Measurements from ENCODE around the gene SND1.
A peak's percentile ranks its signal among the peaks of the same experiment; 100 is the strongest.

Gene SND1

DNA sequence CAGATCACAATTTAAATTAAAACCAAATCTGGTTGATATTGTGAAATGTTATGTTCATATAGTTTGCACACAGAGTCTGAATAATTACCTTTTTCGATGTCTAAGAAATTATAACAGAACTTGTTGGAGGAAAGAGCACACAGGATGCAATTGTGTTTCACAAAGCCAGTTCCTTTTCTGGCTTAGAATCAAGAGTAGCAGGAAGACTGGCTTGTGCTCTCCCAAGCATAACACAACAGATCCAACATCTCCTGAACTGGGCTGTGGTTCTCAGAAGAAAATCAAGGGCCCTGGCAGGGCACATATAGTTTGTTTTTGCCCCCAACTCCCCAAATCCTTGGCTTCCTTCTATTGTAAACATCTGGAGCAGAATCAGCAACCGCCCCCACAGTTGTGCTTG is 316.6 kb downstream of the SND1 start:
- Histone ChIP-seq H3K9ac (ENCODE audit: low read depth, low read length) (no peak overlapping the region), H3K4me3 (ENCODE audit: low read depth, low read length) (no peak overlapping the region), H3K27me3 (ENCODE audit: control insufficient read depth, insufficient read depth, low read length) (no peaks in the 10 kb centered on the region), H3K36me3 (ENCODE audit: control insufficient read depth, insufficient read depth, low read length) (no peaks in the 10 kb centered on the region), H3K4me1 (ENCODE audit: control insufficient read depth, insufficient read depth, low read length) (no peaks in the 10 kb centered on the region), H3K27ac (ENCODE audit: low read depth, low read length) (no peak overlapping the region), H3K9me3 (ENCODE audit: control insufficient read depth, insufficient read depth, low read length) (no peaks in the 10 kb centered on the region)

DNA sequence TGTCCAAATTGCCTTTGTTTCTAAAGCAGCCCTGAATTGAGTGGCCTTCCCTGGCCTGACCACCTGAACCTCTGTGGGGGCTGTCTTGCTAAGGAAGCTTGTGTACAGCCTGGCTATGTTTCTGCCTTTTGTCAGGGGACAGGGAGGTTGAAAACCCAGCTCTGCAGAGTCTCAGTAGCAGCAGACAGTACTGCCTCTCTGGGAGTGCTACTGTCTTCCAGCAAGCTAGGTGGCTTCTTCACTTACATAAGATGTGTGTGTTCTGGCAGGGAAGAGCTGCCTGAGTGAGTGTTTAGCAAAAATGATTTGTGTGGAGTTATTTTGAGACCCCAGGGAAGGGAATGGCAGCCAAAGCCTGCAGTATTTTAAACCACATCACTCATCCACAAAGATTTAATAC is 321.8 kb downstream of the SND1 start:
- Histone ChIP-seq H3K36me3 (ENCODE audit: control insufficient read depth, insufficient read depth, low read length) (peaks cover 20% of the 10 kb centered on the region), H3K27ac (ENCODE audit: low read depth, low read length) (no peak overlapping the region), H3K9ac (ENCODE audit: low read depth, low read length) (no peak overlapping the region), H3K9me3 (ENCODE audit: control insufficient read depth, insufficient read depth, low read length) (peaks cover 21% of the 10 kb centered on the region), H3K27me3 (ENCODE audit: control insufficient read depth, insufficient read depth, low read length) (no peaks in the 10 kb centered on the region), H3K4me1 (ENCODE audit: control insufficient read depth, insufficient read depth, low read length) (no peaks in the 10 kb centered on the region), H3K4me3 (ENCODE audit: low read depth, low read length) (no peak overlapping the region)

DNA sequence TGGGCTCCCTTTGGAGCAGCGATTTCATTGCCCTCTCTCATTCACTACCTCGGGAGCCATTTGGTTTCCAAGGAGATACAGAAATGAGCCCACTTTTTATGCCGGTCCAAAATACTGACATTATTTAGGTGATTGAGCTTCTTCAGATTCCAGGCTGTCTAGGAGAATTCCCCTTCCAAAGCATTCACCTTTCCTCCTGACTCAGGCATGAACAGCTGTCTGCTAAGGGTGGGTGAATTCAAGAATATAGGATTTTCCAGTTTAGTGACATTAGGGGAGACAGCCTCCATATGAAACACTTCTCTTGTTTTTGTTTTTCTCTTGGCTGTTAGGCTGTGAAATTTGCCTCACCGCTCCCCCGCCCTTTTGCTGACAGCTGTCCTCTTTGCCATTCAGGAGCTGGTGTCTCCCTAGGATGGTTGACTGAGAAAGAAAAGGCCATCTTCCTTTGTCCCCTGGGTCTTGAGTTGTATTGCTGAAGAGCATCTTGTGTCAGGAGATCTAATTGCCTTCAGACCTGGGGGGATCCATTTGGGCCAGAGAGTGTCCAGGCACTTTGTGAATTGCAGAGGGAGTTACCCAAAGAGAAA is 322.5 kb downstream of the SND1 start:
- no peak overlapping the region for H3K4me3 ChIP-seq (ENCODE audit: low read depth, low read length)
- H3K36me3 ChIP-seq (ENCODE audit: control insufficient read depth, insufficient read depth, low read length): peaks cover 24% of the 10 kb centered on the region
- H3K27ac ChIP-seq (ENCODE audit: low read depth, low read length): no peak overlapping the region
- H3K4me1 ChIP-seq (ENCODE audit: control insufficient read depth, insufficient read depth, low read length): no peaks in the 10 kb centered on the region
- H3K27me3 ChIP-seq (ENCODE audit: control insufficient read depth, insufficient read depth, low read length): no peaks in the 10 kb centered on the region
- peaks cover 27% of the 10 kb centered on the region for H3K9me3 ChIP-seq (ENCODE audit: control insufficient read depth, insufficient read depth, low read length)
- H3K9ac ChIP-seq (ENCODE audit: low read depth, low read length): no peak overlapping the region

DNA sequence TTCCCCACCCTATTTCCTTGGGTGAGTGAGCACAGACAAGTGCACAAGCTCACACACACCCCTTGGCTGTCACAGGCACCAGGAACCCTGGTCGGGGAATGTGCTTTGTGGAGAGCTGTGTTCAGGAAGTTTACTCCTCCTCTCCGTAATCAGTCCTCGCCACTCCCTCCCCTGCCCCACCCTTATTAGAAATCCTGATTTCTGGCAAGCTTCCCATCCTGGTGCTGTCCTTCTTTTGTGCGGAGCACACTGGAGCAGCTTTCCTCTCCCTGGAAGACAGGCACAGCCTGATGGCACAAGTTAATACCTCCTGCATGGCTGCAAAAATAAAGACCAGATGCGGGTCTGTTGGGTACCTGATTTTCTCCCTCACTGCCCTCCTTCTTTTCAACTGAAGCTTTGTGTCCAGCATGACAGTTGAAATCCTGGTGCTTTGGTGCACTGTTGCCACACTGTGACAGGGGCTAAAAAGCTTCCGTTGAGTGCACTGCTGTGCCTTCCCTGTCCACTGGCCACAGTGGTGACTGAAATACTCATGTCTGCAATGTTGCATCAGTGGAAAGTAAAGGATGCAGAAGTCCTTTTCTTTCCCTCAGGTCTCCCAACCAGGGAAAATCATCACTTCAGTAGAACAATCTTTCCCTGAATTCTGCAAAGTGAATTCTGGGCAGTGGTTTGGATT is 324.2 kb downstream of the SND1 start:
- H3K27ac ChIP-seq (ENCODE audit: low read depth, low read length): peak overlapping the region; percentile 42
- peaks cover 24% of the 10 kb centered on the region for H3K36me3 ChIP-seq (ENCODE audit: control insufficient read depth, insufficient read depth, low read length)
- no peak overlapping the region for H3K9ac ChIP-seq (ENCODE audit: low read depth, low read length)

DNA sequence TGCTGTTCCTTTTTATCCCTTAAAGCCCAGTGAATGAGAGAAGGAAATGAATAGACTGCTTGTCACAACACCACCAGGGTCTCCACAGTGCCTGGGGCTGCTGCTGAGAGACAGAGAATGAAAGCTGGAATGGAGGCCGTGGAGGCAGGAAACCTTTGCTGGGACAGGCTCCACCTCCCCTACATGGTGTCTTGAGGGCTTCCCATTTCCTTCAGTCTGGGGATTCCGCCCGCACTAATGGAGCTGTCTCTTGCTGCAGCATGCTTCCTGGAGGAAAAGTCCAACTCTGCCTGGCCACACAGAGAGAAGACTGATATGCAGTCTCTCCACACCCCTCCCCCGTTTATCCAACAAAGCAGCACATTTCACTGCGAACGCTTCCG is 324.7 kb downstream of the SND1 start:
- peaks cover 7% of the 10 kb centered on the region for H3K4me1 ChIP-seq (ENCODE audit: control insufficient read depth, insufficient read depth, low read length)
- H3K36me3 ChIP-seq (ENCODE audit: control insufficient read depth, insufficient read depth, low read length): peaks cover 24% of the 10 kb centered on the region
- H3K4me3 ChIP-seq (ENCODE audit: low read depth, low read length): no peak overlapping the region
- peak overlapping the region; percentile 42 for H3K27ac ChIP-seq (ENCODE audit: low read depth, low read length)
- no peaks in the 10 kb centered on the region for H3K27me3 ChIP-seq (ENCODE audit: control insufficient read depth, insufficient read depth, low read length)
- peaks cover 27% of the 10 kb centered on the region for H3K9me3 ChIP-seq (ENCODE audit: control insufficient read depth, insufficient read depth, low read length)
- no peak overlapping the region for H3K9ac ChIP-seq (ENCODE audit: low read depth, low read length)

More for the DNA sequence above, 324.2 kb downstream of the SND1 start:
- Histone ChIP-seq H3K4me1 (ENCODE audit: control insufficient read depth, insufficient read depth, low read length) (peaks cover 7% of the 10 kb centered on the region), H3K9me3 (ENCODE audit: control insufficient read depth, insufficient read depth, low read length) (peaks cover 27% of the 10 kb centered on the region), H3K4me3 (ENCODE audit: low read depth, low read length) (no peak overlapping the region), H3K27me3 (ENCODE audit: control insufficient read depth, insufficient read depth, low read length) (no peaks in the 10 kb centered on the region)

DNA sequence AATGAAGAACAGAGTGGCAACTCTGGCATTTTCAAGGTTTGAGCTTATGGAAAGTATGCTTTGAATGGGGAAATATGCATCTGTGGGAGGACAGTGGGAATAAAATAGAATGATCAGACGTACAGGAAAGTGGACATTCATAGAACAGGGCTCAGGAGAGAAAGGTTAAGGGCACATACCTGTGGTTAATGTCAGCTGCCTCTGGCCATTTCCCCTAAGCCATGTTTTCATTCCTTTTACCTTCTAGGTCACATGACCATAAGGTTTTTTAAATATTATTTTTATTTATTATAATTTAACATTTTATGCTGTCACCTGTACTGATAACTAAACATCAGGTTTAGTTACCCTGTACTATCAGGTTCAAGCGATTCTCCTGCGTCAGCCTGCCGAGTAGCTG is 326.4 kb downstream of the SND1 start:
- Histone ChIP-seq H3K27ac (ENCODE audit: low read depth, low read length) (no peak overlapping the region), H3K4me1 (ENCODE audit: control insufficient read depth, insufficient read depth, low read length) (peaks cover 7% of the 10 kb centered on the region), H3K27me3 (ENCODE audit: control insufficient read depth, insufficient read depth, low read length) (no peaks in the 10 kb centered on the region), H3K9me3 (ENCODE audit: control insufficient read depth, insufficient read depth, low read length) (peaks cover 27% of the 10 kb centered on the region), H3K36me3 (ENCODE audit: control insufficient read depth, insufficient read depth, low read length) (peaks cover 24% of the 10 kb centered on the region), H3K4me3 (ENCODE audit: low read depth, low read length) (no peak overlapping the region), H3K9ac (ENCODE audit: low read depth, low read length) (no peak overlapping the region)

DNA sequence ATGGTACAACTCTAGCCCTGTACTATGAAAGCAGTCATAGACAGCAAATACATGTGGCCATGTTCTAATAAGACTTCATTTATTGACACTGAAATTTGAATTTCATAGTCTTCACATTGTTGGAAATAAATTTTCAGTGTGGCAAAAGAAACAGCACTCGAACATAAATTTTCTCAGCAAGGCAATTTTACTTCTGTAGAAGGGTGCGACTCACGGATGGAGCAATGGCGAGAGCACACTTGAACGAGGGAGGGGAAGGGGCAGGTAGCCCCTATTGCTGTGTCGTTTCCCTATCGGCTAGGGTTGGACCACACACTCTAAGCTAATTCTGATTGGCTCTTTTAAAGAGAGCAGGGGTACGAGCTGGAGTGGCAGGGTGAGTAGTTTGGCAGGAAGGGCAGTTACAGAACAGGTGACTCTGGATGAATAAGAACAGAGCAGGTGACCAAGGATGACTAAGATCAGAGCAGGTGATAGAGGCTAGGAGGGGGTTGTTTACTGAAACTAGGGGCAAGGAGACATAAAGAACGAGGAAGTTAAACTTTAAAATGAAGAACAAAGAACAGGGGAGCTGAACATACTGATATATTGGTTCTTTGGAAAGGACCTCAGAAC is 327.2 kb downstream of the SND1 start:
- no peak overlapping the region for H3K4me3 ChIP-seq (ENCODE audit: low read depth, low read length)
- H3K4me1 ChIP-seq (ENCODE audit: control insufficient read depth, insufficient read depth, low read length): peaks cover 7% of the 10 kb centered on the region
- peaks cover 27% of the 10 kb centered on the region for H3K9me3 ChIP-seq (ENCODE audit: control insufficient read depth, insufficient read depth, low read length)
- H3K9ac ChIP-seq (ENCODE audit: low read depth, low read length): no peak overlapping the region
- peaks cover 24% of the 10 kb centered on the region for H3K36me3 ChIP-seq (ENCODE audit: control insufficient read depth, insufficient read depth, low read length)
- no peak overlapping the region for H3K27ac ChIP-seq (ENCODE audit: low read depth, low read length)
- no peaks in the 10 kb centered on the region for H3K27me3 ChIP-seq (ENCODE audit: control insufficient read depth, insufficient read depth, low read length)

DNA sequence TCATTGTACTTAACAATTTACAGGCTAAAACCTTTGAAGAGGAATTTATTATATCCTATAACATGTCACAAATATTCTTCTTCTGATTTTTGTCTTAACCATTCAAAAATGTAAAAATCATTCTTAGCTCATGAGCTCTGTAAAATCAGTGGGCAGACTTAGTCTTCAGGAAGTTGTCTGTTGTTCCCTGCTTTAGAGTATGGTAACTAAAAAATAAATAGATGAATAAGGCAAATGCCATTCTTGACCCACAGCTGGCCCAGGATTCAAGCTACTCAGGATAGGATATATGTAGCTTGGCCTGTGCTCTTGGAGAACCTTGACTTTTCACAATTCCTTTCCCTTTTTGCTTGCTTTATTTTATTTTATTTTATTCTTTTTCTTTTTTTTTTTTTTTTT is 327.7 kb downstream of the SND1 start:
- peaks cover 24% of the 10 kb centered on the region for H3K36me3 ChIP-seq (ENCODE audit: control insufficient read depth, insufficient read depth, low read length)
- H3K4me3 ChIP-seq (ENCODE audit: low read depth, low read length): no peak overlapping the region
- no peaks in the 10 kb centered on the region for H3K27me3 ChIP-seq (ENCODE audit: control insufficient read depth, insufficient read depth, low read length)
- H3K9me3 ChIP-seq (ENCODE audit: control insufficient read depth, insufficient read depth, low read length): peaks cover 27% of the 10 kb centered on the region
- H3K4me1 ChIP-seq (ENCODE audit: control insufficient read depth, insufficient read depth, low read length): peaks cover 7% of the 10 kb centered on the region
- no peak overlapping the region for H3K27ac ChIP-seq (ENCODE audit: low read depth, low read length)
- H3K9ac ChIP-seq (ENCODE audit: low read depth, low read length): no peak overlapping the region

DNA sequence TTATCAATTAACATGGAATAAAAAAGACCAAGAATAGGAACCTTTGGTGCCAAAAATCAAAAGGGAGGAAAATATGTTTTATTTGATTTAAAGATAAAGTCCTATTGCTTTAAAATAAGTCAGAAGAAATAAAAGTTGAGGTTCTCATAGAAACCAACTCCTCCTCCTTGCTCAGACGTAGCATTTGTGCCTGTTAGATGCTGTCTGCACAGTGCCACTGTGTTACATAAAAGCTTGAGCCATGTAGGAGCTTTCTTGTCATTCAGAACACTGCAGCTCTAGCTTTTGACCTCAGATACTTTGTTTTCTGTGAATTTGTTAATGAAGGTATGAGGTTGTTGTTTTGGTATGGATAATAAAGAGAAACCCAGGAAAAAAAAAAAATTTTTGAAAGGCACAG is 328.9 kb downstream of the SND1 start:
- peaks cover 24% of the 10 kb centered on the region for H3K36me3 ChIP-seq (ENCODE audit: control insufficient read depth, insufficient read depth, low read length)
- no peak overlapping the region for H3K27ac ChIP-seq (ENCODE audit: low read depth, low read length)

DNA sequence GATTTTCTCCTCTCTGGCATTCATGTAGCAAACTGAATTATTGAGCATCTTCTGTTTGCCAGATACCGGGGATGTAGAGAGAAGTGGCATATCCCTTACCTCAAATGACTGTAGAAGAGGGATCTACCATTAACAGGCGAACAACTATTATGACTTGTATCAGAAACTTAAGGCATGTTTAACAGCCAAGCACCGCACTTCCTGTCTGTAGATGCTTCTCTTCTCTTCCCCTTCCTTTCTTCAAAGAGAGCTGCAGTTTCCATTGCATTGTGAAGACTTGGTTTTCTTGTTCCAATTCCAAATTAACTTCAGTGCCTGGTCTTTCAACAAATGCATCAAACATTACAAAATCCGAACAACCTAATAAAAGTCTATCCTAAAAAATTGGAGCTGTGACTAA is 330.0 kb downstream of the SND1 start:
- Histone ChIP-seq H3K9ac (ENCODE audit: low read depth, low read length) (no peak overlapping the region), H3K4me1 (ENCODE audit: control insufficient read depth, insufficient read depth, low read length) (peaks cover 21% of the 10 kb centered on the region), H3K27ac (ENCODE audit: low read depth, low read length) (no peak overlapping the region), H3K9me3 (ENCODE audit: control insufficient read depth, insufficient read depth, low read length) (peaks cover 24% of the 10 kb centered on the region), H3K27me3 (ENCODE audit: control insufficient read depth, insufficient read depth, low read length) (no peaks in the 10 kb centered on the region), H3K36me3 (ENCODE audit: control insufficient read depth, insufficient read depth, low read length) (peaks cover 14% of the 10 kb centered on the region), H3K4me3 (ENCODE audit: low read depth, low read length) (no peak overlapping the region)

More for the DNA sequence above, 328.9 kb downstream of the SND1 start:
- peaks cover 11% of the 10 kb centered on the region for H3K4me1 ChIP-seq (ENCODE audit: control insufficient read depth, insufficient read depth, low read length)
- no peak overlapping the region for H3K4me3 ChIP-seq (ENCODE audit: low read depth, low read length)
- H3K9ac ChIP-seq (ENCODE audit: low read depth, low read length): no peak overlapping the region
- no peaks in the 10 kb centered on the region for H3K27me3 ChIP-seq (ENCODE audit: control insufficient read depth, insufficient read depth, low read length)
- peaks cover 27% of the 10 kb centered on the region for H3K9me3 ChIP-seq (ENCODE audit: control insufficient read depth, insufficient read depth, low read length)

DNA sequence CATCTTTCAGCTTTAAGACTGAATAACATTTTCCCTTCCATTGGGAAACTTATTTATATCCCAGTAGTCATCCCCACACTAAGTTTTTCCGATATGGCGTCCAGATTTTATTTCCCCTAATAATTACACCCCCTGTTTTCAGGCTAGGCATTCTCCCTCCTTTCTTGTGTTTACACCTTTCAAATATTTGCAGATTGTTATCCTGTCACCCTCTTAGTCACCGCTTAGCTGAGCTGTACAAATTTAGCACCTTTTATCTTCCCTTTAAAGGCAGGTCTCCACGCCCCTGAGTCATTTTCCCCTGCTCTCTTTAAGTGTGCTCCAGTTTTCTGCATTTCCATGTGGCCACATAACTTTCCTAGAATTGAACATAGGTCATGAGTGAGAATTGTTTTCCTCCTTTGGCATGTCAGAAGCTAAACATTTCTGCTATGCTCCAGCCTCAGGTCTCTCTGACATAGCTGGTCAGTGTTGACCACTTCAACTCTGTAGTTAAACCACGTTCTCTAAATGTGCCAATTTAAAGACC is 331.9 kb downstream of the SND1 start:
- H3K27ac ChIP-seq (ENCODE audit: low read depth, low read length): no peak overlapping the region
- 0 out of 2 replicates have a peak, but pooled peaks cover 4% of the 10 kb centered on the region for H3K36me3 ChIP-seq (ENCODE audit: control insufficient read depth, insufficient read depth, low read length)

More for the DNA sequence above, 331.9 kb downstream of the SND1 start:
- Histone ChIP-seq H3K9me3 (ENCODE audit: control insufficient read depth, insufficient read depth, low read length) (peaks cover 5% of the 10 kb centered on the region; the same call in 1 of the 2 replicates), H3K4me3 (ENCODE audit: low read depth, low read length) (no peak overlapping the region), H3K27me3 (ENCODE audit: control insufficient read depth, insufficient read depth, low read length) (no peaks in the 10 kb centered on the region), H3K9ac (ENCODE audit: low read depth, low read length) (no peak overlapping the region), H3K4me1 (ENCODE audit: control insufficient read depth, insufficient read depth, low read length) (peaks cover 31% of the 10 kb centered on the region)

Measured in HUES48 (cell line).